Ishikawa (cell line): Measurements from ENCODE around the gene RPS21.

Source experiments
- CEBPB ChIP-seq: IDR thresholded peaks from 2 replicates; pipeline ENCODE4 v1.6.1; 2012
- CREB1 ChIP-seq: IDR thresholded peaks from 2 replicates; pipeline ENCODE4 v1.6.1; 2012; ENCODE audit warnings: low read depth
- EGR1 ChIP-seq: IDR thresholded peaks from 2 replicates; pipeline ENCODE4 v1.6.1; 2012
- EP300 ChIP-seq: IDR thresholded peaks from 2 replicates; pipeline ENCODE4 v1.6.1; 2012; ENCODE audit warnings: borderline replicate concordance
- FOXM1 ChIP-seq: IDR thresholded peaks from 2 replicates; pipeline ENCODE4 v1.6.1; 2012; ENCODE audit warnings: low read depth, borderline replicate concordance
- NFIC ChIP-seq: IDR thresholded peaks from 2 replicates; pipeline ENCODE4 v1.6.1; 2012
- RAD21 ChIP-seq: IDR thresholded peaks from 2 replicates; pipeline ENCODE4 v1.6.1; 2012; ENCODE audit warnings: low read depth
- TAF1 ChIP-seq: IDR thresholded peaks from 2 replicates; pipeline ENCODE4 v1.6.1; 2012; ENCODE audit warnings: low read depth, mild to moderate bottlenecking
- TCF12 ChIP-seq: IDR thresholded peaks from 2 replicates; pipeline ENCODE4 v1.6.1; 2012; ENCODE audit warnings: low read depth
- TEAD4 ChIP-seq: IDR thresholded peaks from 2 replicates; pipeline ENCODE4 v1.6.1; 2012
- YY1 ChIP-seq: IDR thresholded peaks from 2 replicates; pipeline ENCODE4 v1.6.1; 2012; ENCODE audit warnings: low read depth
- ZBTB7A ChIP-seq: IDR thresholded peaks from 2 replicates; pipeline ENCODE4 v1.6.1; 2012; ENCODE audit warnings: low read depth
- TF ChIP-seq, protein P1 (sequence below): IDR thresholded peaks from 2 replicates; pipeline ENCODE4 v1.6.1; 2012; ENCODE audit warnings: low read depth, mild to moderate bottlenecking
- TF ChIP-seq, protein P2 (sequence below): IDR thresholded peaks from 2 replicates; pipeline ENCODE4 v1.6.1; 2012
- TF ChIP-seq, protein P3 (sequence below): IDR thresholded peaks from 2 replicates; pipeline ENCODE4 v1.6.1; 2012

Gene RPS21

DNA sequence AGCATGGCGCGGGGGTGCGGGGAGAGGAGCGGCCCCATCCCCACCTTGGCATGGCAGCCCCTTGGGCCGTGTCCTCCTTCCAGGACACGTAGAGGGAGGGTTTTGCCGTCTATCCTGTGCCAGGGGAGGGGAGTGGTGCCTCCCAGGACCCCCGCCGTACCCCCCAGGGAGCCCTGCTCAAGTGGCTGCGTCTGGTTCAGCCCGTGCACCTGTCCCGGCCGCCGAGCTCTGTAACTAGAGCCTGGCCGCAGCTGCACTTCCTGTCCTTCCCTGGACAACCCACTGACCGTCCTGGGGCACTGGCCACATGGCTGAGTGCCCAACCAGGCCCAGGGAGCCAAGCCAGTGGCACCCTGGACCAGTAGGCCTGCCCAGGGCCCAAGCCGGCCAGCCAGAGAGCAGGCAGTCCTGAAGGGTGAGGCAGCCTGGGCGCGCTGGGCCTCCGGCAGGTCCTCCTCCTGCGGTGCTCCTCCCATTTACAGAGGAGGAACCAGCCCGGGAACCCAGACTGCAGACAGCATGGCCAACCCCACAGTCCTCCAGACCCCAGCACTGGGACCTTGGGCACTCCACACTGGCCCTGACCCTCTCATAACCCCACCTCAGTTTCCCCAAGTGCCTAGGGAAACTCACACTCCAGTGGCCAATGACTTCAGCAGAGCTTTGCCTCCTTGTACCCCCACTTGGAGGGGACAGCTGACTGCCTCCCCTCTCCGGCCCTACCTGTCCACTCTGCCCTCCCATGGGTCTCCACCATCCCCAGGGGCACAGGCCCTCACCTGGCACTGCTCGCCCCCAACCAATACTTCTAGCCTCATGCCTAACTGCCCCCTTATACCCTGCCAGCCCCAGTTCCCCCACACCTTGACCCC, 28.5 kb upstream of the RPS21 start:
- TF ChIP-seq NFIC (peak; percentile 98), TCF12 (peak; percentile 99), EGR1 (peak; percentile 22; the same call in 1 of the 2 replicates), TEAD4 (peak; percentile 83), RAD21 (peak; percentile 18; the same call in 1 of the 2 replicates), ZBTB7A (peak; percentile 69; the same call in 1 of the 2 replicates), FOXM1 (peak; percentile 87), EP300 (peak; percentile 97), TAF1 (peak; percentile 30; the same call in 1 of the 2 replicates), CREB1 (no peak), YY1 (peak; percentile 66), CEBPB (no peak; the same call in 1 of the 2 replicates)
- TF ChIP-seq, protein P1, sequence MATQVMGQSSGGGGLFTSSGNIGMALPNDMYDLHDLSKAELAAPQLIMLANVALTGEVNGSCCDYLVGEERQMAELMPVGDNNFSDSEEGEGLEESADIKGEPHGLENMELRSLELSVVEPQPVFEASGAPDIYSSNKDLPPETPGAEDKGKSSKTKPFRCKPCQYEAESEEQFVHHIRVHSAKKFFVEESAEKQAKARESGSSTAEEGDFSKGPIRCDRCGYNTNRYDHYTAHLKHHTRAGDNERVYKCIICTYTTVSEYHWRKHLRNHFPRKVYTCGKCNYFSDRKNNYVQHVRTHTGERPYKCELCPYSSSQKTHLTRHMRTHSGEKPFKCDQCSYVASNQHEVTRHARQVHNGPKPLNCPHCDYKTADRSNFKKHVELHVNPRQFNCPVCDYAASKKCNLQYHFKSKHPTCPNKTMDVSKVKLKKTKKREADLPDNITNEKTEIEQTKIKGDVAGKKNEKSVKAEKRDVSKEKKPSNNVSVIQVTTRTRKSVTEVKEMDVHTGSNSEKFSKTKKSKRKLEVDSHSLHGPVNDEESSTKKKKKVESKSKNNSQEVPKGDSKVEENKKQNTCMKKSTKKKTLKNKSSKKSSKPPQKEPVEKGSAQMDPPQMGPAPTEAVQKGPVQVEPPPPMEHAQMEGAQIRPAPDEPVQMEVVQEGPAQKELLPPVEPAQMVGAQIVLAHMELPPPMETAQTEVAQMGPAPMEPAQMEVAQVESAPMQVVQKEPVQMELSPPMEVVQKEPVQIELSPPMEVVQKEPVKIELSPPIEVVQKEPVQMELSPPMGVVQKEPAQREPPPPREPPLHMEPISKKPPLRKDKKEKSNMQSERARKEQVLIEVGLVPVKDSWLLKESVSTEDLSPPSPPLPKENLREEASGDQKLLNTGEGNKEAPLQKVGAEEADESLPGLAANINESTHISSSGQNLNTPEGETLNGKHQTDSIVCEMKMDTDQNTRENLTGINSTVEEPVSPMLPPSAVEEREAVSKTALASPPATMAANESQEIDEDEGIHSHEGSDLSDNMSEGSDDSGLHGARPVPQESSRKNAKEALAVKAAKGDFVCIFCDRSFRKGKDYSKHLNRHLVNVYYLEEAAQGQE: 0 out of 2 replicates have a peak, but pooled peaks have one; percentile 12
- TF ChIP-seq, protein P2, sequence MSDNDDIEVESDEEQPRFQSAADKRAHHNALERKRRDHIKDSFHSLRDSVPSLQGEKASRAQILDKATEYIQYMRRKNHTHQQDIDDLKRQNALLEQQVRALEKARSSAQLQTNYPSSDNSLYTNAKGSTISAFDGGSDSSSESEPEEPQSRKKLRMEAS: peak; percentile 70
- TF ChIP-seq, protein P3, sequence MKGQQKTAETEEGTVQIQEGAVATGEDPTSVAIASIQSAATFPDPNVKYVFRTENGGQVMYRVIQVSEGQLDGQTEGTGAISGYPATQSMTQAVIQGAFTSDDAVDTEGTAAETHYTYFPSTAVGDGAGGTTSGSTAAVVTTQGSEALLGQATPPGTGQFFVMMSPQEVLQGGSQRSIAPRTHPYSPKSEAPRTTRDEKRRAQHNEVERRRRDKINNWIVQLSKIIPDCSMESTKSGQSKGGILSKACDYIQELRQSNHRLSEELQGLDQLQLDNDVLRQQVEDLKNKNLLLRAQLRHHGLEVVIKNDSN: peak; percentile 28; the same call in 1 of the 2 replicates

DNA sequence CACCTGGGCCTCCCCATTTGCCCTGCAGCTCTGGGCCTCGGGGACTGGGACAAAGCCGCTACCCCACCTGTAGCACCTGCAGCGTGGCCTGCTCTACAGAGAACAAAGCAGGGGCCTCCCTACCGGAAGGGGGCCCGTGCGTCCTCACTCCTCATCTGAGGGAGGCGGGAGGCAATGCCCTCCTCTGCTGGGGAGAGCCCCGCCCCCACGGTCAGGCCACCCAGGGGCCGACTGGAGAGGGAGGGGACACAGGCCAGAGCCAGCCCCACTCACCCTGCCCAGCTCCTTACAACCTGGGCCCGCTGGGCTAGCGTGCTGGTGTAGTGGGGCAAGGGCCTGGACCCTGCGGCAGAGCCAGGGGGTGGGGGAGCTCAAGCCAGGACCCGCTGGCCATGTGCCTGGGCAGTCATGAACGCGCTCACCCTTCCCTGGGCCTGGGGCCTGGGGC, 27.8 kb upstream of the RPS21 start:
- 0 out of 2 replicates have a peak, but pooled peaks have one; percentile 4 for TF ChIP-seq TAF1
- TF ChIP-seq, protein P2: peak; percentile 65
- TF ChIP-seq TCF12: no peak; the same call in 1 of the 2 replicates
- TF ChIP-seq FOXM1: no peak
- no peak for TF ChIP-seq TEAD4
- TF ChIP-seq, protein P1: no peak
- TF ChIP-seq RAD21: no peak
- no peak for TF ChIP-seq CREB1

DNA sequence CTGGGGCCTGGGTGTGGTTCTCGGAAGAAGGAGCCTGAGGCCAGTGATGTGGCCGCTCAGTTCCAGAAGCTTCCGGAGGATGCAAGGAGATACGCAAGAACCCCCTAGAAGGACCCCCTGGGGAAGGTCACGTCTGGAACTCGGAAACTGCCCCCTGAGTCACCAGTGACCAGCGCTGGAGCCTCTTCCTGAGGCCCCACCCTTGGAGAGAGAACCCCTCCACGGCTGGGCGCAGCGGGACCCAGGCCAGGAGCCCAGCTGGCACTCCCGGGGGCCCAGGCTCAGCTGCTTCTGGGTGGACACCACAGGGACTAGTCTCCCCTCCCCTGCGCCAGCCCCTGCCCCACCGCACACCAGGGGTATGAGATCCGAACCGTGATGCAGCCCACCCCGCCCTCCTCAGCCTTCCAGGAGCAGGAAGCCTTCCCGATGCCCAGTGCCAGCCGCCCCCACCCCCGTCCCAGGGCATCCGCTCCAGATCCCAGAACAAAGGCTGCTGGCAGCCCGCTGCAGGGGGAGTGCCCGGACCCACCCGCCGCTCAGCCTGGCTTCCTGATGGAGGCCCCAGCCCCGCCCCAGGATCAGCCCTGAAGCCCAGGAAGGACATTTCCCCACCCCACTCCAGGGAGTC, 27.3 kb upstream of the RPS21 start:
- TF ChIP-seq, protein P3: no peak
- peak; percentile 6; the same call in 1 of the 2 replicates for TF ChIP-seq ZBTB7A
- peak; percentile 82 for TF ChIP-seq EP300
- 0 out of 2 replicates have a peak, but pooled peaks have one; percentile 10 for TF ChIP-seq RAD21
- TF ChIP-seq CREB1: no peak
- peak; percentile 25 for TF ChIP-seq TEAD4
- no peak for TF ChIP-seq TAF1
- peak; percentile 39; the same call in 1 of the 2 replicates for TF ChIP-seq CEBPB
- TF ChIP-seq, protein P2: peak; percentile 0; the same call in 1 of the 2 replicates
- peak; percentile 91 for TF ChIP-seq NFIC
- peak; percentile 77 for TF ChIP-seq FOXM1
- peak; percentile 92 for TF ChIP-seq TCF12
- TF ChIP-seq, protein P1: no peak
- 0 out of 2 replicates have a peak, but pooled peaks have one; percentile 29 for TF ChIP-seq EGR1
- no peak for TF ChIP-seq YY1
